H1 (cell line): ENCODE data around the gene IFI27L1. TPM values are rescaled to one million over a fixed set of nuclear protein-coding genes. Genes with fewer than 3 reads are reported as not detected.

Source experiments
- ASH2L ChIP-seq: fragments of 200-600, 300-600 bp; sonication (generic); IDR thresholded peaks from one replicate; pipeline ENCODE4 v1.7.1; 2017; ENCODE audit warnings: low read length
- BACH1 ChIP-seq: IDR thresholded peaks from 2 replicates; pipeline ENCODE4 v1.6.1; 2012; ENCODE audit warnings: low read length, improper control_type of control experiment
- EZH2 ChIP-seq: fragments of 200-600 bp; sonication (generic); IDR thresholded peaks from 2 replicates; pipeline ENCODE4 v1.7.1; 2012; ENCODE audit warnings: low read depth, mild to moderate bottlenecking, moderate library complexity, low read length, inconsistent platforms; ENCODE audit not compliant: severe bottlenecking
- FOSL1 ChIP-seq: IDR thresholded peaks from 2 replicates; pipeline ENCODE4 v1.6.1; 2011; ENCODE audit warnings: mild to moderate bottlenecking, low read depth, low read length, moderate library complexity; ENCODE audit not compliant: insufficient read depth
- RFX5 ChIP-seq: IDR thresholded peaks from 2 replicates; pipeline ENCODE4 v1.6.1; 2011; ENCODE audit warnings: low read depth, low read length, improper control_type of control experiment, borderline replicate concordance
- RNF2 ChIP-seq: fragments of 200-900, 300-1000 bp; sonication (generic); IDR thresholded peaks from 2 replicates; pipeline ENCODE4 v1.7.1; 2016; ENCODE audit warnings: borderline replicate concordance, low read depth, mild to moderate bottlenecking, antibody characterized with exemption, low read length; ENCODE audit not compliant: poor library complexity, severe bottlenecking; ENCODE audit errors: missing control alignments
- SRF ChIP-seq: IDR thresholded peaks from 2 replicates; pipeline ENCODE4 v1.6.1; 2011; ENCODE audit warnings: mild to moderate bottlenecking, low read depth, low read length, moderate library complexity
- SUZ12 ChIP-seq: fragments of 200-600 bp; sonication (generic); IDR thresholded peaks from 2 replicates; pipeline ENCODE4 v1.6.1; 2012; ENCODE audit warnings: mild to moderate bottlenecking, inconsistent platforms, low read length, moderate library complexity, mixed read lengths
- YY1 ChIP-seq: IDR thresholded peaks from 2 replicates; pipeline ENCODE4 v1.6.1; 2011; ENCODE audit warnings: low read depth, mild to moderate bottlenecking, low read length
- polyA plus RNA-seq, 7 experiments: library from polyadenylated mRNA; depleted of rRNA in 3 of 7; stranded (reverse) in 5 of 7; unstranded in 2 of 7; fragments of >200 nt in 5 of 7; fragments of 200-250 nt in 2 of 7; gene quantifications; 1 replicate in 5 of 7; 2 replicates in 1 of 7; 4 replicates in 1 of 7; pipeline versions ENCODE4 v1.2.1 to v1.2.3, GENCODE V29; 2011 to 2013; ENCODE audit warnings: missing spikeins in 2 of 7, mixed read lengths in 2 of 7
- total RNA-seq: library from RNA; stranded (reverse); fragmentation: NEBNext Ultra II Directional; extraction: Animal tissue kit (Norgen Biotek cat#: 25700); gene quantifications from 2 replicates; pipeline ENCODE4 v1.2.1, GENCODE V29; 2021
- TF ChIP-seq, protein P1 (sequence below): fragments of 300-600 bp; sonication (generic); IDR thresholded peaks from 2 replicates; pipeline ENCODE4 v1.7.1; 2012; ENCODE audit warnings: low read length, moderate library complexity, mild to moderate bottlenecking, inconsistent platforms; ENCODE audit not compliant: insufficient replicate concordance
- TF ChIP-seq, protein P2 (sequence below): IDR thresholded peaks from 2 replicates; pipeline ENCODE4 v1.6.1; 2011; ENCODE audit warnings: low read length, improper control_type of control experiment

Gene IFI27L1
- total and polyA plus RNA-seq, 2 of the 8 experiments (the other 6 are each of a cell fraction or from before 2014, with no cell fraction given): 21.2 to 30.5 TPM

DNA sequence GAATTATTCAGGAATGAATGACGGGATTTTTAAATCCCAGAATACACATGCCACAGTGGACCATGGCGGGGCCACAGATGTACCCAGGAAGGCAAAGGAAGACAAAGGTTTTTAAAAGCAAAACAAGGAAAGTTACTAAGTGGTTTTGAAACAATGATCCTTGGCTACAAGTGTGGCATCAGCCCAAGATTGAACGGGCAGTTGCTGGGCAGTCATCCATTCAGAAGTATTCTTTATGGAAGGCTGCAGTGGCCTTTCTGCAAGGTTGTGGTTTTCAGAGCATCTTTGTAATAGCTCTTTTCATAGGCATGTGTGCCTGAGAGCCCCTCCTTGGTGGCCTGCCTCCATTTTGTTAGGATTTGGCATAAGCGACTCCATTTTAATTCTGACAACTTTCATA is 16.0 kb downstream of the IFI27L1 start (continued):
- TF ChIP-seq, protein P1, sequence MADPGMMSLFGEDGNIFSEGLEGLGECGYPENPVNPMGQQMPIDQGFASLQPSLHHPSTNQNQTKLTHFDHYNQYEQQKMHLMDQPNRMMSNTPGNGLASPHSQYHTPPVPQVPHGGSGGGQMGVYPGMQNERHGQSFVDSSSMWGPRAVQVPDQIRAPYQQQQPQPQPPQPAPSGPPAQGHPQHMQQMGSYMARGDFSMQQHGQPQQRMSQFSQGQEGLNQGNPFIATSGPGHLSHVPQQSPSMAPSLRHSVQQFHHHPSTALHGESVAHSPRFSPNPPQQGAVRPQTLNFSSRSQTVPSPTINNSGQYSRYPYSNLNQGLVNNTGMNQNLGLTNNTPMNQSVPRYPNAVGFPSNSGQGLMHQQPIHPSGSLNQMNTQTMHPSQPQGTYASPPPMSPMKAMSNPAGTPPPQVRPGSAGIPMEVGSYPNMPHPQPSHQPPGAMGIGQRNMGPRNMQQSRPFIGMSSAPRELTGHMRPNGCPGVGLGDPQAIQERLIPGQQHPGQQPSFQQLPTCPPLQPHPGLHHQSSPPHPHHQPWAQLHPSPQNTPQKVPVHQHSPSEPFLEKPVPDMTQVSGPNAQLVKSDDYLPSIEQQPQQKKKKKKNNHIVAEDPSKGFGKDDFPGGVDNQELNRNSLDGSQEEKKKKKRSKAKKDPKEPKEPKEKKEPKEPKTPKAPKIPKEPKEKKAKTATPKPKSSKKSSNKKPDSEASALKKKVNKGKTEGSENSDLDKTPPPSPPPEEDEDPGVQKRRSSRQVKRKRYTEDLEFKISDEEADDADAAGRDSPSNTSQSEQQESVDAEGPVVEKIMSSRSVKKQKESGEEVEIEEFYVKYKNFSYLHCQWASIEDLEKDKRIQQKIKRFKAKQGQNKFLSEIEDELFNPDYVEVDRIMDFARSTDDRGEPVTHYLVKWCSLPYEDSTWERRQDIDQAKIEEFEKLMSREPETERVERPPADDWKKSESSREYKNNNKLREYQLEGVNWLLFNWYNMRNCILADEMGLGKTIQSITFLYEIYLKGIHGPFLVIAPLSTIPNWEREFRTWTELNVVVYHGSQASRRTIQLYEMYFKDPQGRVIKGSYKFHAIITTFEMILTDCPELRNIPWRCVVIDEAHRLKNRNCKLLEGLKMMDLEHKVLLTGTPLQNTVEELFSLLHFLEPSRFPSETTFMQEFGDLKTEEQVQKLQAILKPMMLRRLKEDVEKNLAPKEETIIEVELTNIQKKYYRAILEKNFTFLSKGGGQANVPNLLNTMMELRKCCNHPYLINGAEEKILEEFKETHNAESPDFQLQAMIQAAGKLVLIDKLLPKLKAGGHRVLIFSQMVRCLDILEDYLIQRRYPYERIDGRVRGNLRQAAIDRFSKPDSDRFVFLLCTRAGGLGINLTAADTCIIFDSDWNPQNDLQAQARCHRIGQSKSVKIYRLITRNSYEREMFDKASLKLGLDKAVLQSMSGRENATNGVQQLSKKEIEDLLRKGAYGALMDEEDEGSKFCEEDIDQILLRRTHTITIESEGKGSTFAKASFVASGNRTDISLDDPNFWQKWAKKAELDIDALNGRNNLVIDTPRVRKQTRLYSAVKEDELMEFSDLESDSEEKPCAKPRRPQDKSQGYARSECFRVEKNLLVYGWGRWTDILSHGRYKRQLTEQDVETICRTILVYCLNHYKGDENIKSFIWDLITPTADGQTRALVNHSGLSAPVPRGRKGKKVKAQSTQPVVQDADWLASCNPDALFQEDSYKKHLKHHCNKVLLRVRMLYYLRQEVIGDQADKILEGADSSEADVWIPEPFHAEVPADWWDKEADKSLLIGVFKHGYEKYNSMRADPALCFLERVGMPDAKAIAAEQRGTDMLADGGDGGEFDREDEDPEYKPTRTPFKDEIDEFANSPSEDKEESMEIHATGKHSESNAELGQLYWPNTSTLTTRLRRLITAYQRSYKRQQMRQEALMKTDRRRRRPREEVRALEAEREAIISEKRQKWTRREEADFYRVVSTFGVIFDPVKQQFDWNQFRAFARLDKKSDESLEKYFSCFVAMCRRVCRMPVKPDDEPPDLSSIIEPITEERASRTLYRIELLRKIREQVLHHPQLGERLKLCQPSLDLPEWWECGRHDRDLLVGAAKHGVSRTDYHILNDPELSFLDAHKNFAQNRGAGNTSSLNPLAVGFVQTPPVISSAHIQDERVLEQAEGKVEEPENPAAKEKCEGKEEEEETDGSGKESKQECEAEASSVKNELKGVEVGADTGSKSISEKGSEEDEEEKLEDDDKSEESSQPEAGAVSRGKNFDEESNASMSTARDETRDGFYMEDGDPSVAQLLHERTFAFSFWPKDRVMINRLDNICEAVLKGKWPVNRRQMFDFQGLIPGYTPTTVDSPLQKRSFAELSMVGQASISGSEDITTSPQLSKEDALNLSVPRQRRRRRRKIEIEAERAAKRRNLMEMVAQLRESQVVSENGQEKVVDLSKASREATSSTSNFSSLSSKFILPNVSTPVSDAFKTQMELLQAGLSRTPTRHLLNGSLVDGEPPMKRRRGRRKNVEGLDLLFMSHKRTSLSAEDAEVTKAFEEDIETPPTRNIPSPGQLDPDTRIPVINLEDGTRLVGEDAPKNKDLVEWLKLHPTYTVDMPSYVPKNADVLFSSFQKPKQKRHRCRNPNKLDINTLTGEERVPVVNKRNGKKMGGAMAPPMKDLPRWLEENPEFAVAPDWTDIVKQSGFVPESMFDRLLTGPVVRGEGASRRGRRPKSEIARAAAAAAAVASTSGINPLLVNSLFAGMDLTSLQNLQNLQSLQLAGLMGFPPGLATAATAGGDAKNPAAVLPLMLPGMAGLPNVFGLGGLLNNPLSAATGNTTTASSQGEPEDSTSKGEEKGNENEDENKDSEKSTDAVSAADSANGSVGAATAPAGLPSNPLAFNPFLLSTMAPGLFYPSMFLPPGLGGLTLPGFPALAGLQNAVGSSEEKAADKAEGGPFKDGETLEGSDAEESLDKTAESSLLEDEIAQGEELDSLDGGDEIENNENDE: no peak
- TF ChIP-seq SRF (no peak), ASH2L (no peak), YY1 (no peak), RNF2 (no peak), RFX5 (no peak), EZH2 (no peak), SUZ12 (no peak), FOSL1 (no peak), BACH1 (no peak)
- TF ChIP-seq, protein P2, sequence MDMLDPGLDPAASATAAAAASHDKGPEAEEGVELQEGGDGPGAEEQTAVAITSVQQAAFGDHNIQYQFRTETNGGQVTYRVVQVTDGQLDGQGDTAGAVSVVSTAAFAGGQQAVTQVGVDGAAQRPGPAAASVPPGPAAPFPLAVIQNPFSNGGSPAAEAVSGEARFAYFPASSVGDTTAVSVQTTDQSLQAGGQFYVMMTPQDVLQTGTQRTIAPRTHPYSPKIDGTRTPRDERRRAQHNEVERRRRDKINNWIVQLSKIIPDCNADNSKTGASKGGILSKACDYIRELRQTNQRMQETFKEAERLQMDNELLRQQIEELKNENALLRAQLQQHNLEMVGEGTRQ: no peak
